Astrocyte (in vitro differentiated cells and primary cell): ENCODE data around the gene PSD4.

Source experiments
- EZH2 ChIP-seq: IDR thresholded peaks from 2 replicates; pipeline ENCODE4 v1.6.1; 2012; ENCODE audit warnings: mild to moderate bottlenecking, low read length, inconsistent platforms; ENCODE audit not compliant: insufficient read depth
- TF ChIP-seq, protein P1 (sequence below): IDR thresholded peaks from 2 replicates; pipeline ENCODE4 v1.5.1; 2011; ENCODE audit warnings: low read depth, mild to moderate bottlenecking, inconsistent platforms, low read length, moderate library complexity; ENCODE audit not compliant: insufficient read depth

DNA sequence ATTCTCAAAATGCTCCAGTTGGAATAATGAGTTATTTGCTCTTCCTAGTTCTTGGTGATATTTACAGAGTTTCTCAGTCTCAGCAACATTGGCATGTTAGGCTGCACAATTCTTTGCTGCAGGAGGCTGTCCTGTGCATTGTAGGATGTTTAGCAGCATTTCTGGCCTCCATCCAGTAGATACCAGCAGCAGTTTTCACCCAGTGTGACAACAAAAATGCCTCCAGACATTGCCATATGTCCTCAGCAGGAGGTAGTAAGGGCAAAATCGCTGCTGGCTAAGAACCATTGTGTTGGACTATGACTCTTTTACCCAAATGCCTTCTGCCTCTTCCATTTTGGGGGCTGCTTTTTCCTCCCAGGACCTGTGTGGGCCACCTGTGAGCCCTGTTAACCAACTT is 54.6 kb downstream of the PSD4 start:
- TF ChIP-seq, protein P1, sequence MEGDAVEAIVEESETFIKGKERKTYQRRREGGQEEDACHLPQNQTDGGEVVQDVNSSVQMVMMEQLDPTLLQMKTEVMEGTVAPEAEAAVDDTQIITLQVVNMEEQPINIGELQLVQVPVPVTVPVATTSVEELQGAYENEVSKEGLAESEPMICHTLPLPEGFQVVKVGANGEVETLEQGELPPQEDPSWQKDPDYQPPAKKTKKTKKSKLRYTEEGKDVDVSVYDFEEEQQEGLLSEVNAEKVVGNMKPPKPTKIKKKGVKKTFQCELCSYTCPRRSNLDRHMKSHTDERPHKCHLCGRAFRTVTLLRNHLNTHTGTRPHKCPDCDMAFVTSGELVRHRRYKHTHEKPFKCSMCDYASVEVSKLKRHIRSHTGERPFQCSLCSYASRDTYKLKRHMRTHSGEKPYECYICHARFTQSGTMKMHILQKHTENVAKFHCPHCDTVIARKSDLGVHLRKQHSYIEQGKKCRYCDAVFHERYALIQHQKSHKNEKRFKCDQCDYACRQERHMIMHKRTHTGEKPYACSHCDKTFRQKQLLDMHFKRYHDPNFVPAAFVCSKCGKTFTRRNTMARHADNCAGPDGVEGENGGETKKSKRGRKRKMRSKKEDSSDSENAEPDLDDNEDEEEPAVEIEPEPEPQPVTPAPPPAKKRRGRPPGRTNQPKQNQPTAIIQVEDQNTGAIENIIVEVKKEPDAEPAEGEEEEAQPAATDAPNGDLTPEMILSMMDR, result no peak
- TF ChIP-seq EZH2, result no peak
